ENCODE measurements around the gene CYP24A1. TPM values are rescaled to one million over a fixed set of nuclear protein-coding genes. Genes with fewer than 3 reads are reported as not detected.

CYP24A1 gene
- total and polyA plus RNA-seq, 2 experiments from 2014 or later: 0.43 to 1.2 TPM

GRCh38 chr20:54201268-54201846 is 27.6 kb upstream of the CYP24A1 start:
- no peak overlapping the region for H2AFZ ChIP-seq
- in situ Hi-C loops (cut with MboI): no loop called here

GRCh38 chr20:54200487-54201267 is 26.9 kb upstream of the CYP24A1 start:
- Histone ChIP-seq H3K4me1 (ENCODE audit: insufficient read depth) (peaks cover 3% of the 10 kb centered on the region), H3K9me3 (ENCODE audit: low read depth) (no peaks in the 10 kb centered on the region), H3F3A (ENCODE audit: insufficient read depth) (0 out of 2 replicates have a peak, but pooled peaks cover 6% of the 10 kb centered on the region), H3K4me2 (ENCODE audit: unreplicated experiment) (no peak overlapping the region), H3K4me3 (no peak overlapping the region), H3K9ac (no peak overlapping the region), H3K27ac (no peak overlapping the region), H2AFZ (no peak overlapping the region), H4K20me1 (ENCODE audit: insufficient read depth) (no peaks in the 10 kb centered on the region), H3K9me2 (ENCODE audit: insufficient read depth) (no peaks in the 10 kb centered on the region), H3K27me3 (replicated peaks; ENCODE audit: insufficient read depth) (no peaks in the 10 kb centered on the region), H3K36me3 (ENCODE audit: low read depth) (no peaks in the 10 kb centered on the region), H3K79me2 (ENCODE audit: insufficient read depth) (no peaks in the 10 kb centered on the region)
- DNase-seq: no peak
- 59 to 60% methylated on average over 7 of the region's 7 CpGs for WGBS, 2 experiments (ENCODE audit: low coverage in 1 of 2, low lambda C conversion rate in 2 of 2, missing lambda C conversion rate in 2 of 2)
- TF ChIP-seq EZH2phosphoT487 (IDR thresholded peaks at IDR 0.05; ENCODE audit: insufficient read depth, low read depth) (no peak), EZH2 (IDR thresholded peaks at IDR 0.05; ENCODE audit: insufficient read depth, poor library complexity, severe bottlenecking) (no peak)
- in situ Hi-C loops (cut with MboI): no loop called here

More at GRCh38 chr20:54201268-54201846, 27.6 kb upstream of the CYP24A1 start:
- Histone ChIP-seq H3K9me3 (ENCODE audit: low read depth) (no peaks in the 10 kb centered on the region), H3K9me2 (ENCODE audit: insufficient read depth) (no peaks in the 10 kb centered on the region), H3K4me2 (ENCODE audit: unreplicated experiment) (no peak overlapping the region), H3K9ac (no peak overlapping the region), H3K27ac (no peak overlapping the region), H3K4me3 (no peak overlapping the region), H3F3A (ENCODE audit: insufficient read depth) (0 out of 2 replicates have a peak, but pooled peaks cover 6% of the 10 kb centered on the region), H4K20me1 (ENCODE audit: insufficient read depth) (no peaks in the 10 kb centered on the region), H3K36me3 (ENCODE audit: low read depth) (no peaks in the 10 kb centered on the region), H3K79me2 (ENCODE audit: insufficient read depth) (no peaks in the 10 kb centered on the region), H3K27me3 (replicated peaks; ENCODE audit: insufficient read depth) (no peaks in the 10 kb centered on the region), H3K4me1 (ENCODE audit: insufficient read depth) (peaks cover 3% of the 10 kb centered on the region)
- DNase-seq: no peak
- 80 to 83% methylated on average over 4 of the region's 4 CpGs for WGBS, 2 experiments (ENCODE audit: low coverage in 1 of 2, low lambda C conversion rate in 2 of 2, missing lambda C conversion rate in 2 of 2)
- TF ChIP-seq EZH2phosphoT487 (IDR thresholded peaks at IDR 0.05; ENCODE audit: insufficient read depth, low read depth): no peak
- TF ChIP-seq EZH2 (IDR thresholded peaks at IDR 0.05; ENCODE audit: insufficient read depth, poor library complexity, severe bottlenecking): no peak

- DNase-seq: peak; percentile 78
- Histone ChIP-seq H3F3A (ENCODE audit: insufficient read depth) (0 out of 2 replicates have a peak, but pooled peaks cover 6% of the 10 kb centered on the region), H2AFZ (no peak overlapping the region), H3K9me3 (ENCODE audit: low read depth) (no peaks in the 10 kb centered on the region), H3K9ac (no peak overlapping the region), H4K20me1 (ENCODE audit: insufficient read depth) (no peaks in the 10 kb centered on the region), H3K4me3 (no peak overlapping the region), H3K4me2 (ENCODE audit: unreplicated experiment) (no peak overlapping the region), H3K9me2 (ENCODE audit: insufficient read depth) (no peaks in the 10 kb centered on the region), H3K4me1 (ENCODE audit: insufficient read depth) (peaks cover 6% of the 10 kb centered on the region), H3K36me3 (ENCODE audit: low read depth) (no peaks in the 10 kb centered on the region), H3K79me2 (ENCODE audit: insufficient read depth) (no peaks in the 10 kb centered on the region), H3K27ac (no peak overlapping the region), H3K27me3 (replicated peaks; ENCODE audit: insufficient read depth) (no peaks in the 10 kb centered on the region)
- WGBS, 2 experiments (ENCODE audit: low coverage in 1 of 2, low lambda C conversion rate in 2 of 2, missing lambda C conversion rate in 2 of 2): 18 to 19% methylated on average over 7 of the region's 7 CpGs
- TF ChIP-seq EZH2 (IDR thresholded peaks at IDR 0.05; ENCODE audit: insufficient read depth, poor library complexity, severe bottlenecking) (no peak), EZH2phosphoT487 (IDR thresholded peaks at IDR 0.05; ENCODE audit: insufficient read depth, low read depth) (no peak)
- in situ Hi-C loops (cut with MboI): loop anchor here (5.0 to 25.0 kb wide), 3 partner anchors 102 to 612 kb away; partner anchors contain the start of gene ZNF217
Measured at GRCh38 chr20:54199721-54200176, 26.0 kb upstream of the CYP24A1 start.

- no peak overlapping the region for H3K27ac ChIP-seq
- 0 out of 2 replicates have a peak, but pooled peaks cover 6% of the 10 kb centered on the region for H3F3A ChIP-seq (ENCODE audit: insufficient read depth)
- H2AFZ ChIP-seq: no peak overlapping the region
- peaks cover 8% of the 10 kb centered on the region for H3K4me1 ChIP-seq (ENCODE audit: insufficient read depth)
- no peaks in the 10 kb centered on the region for H3K36me3 ChIP-seq (ENCODE audit: low read depth)
- in situ Hi-C loops (cut with MboI): loop anchor here (5.0 to 25.0 kb wide), 3 partner anchors 102 to 612 kb away; partner anchors contain the start of gene ZNF217
- no peaks in the 10 kb centered on the region for H4K20me1 ChIP-seq (ENCODE audit: insufficient read depth)
- H3K9me3 ChIP-seq (ENCODE audit: low read depth): no peaks in the 10 kb centered on the region
- no peak overlapping the region for H3K4me2 ChIP-seq (ENCODE audit: unreplicated experiment)
- no peaks in the 10 kb centered on the region for H3K9me2 ChIP-seq (ENCODE audit: insufficient read depth)
- no peaks in the 10 kb centered on the region for H3K27me3 ChIP-seq (replicated peaks; ENCODE audit: insufficient read depth)
- no peak overlapping the region for H3K9ac ChIP-seq
- no peak for DNase-seq
- H3K79me2 ChIP-seq (ENCODE audit: insufficient read depth): no peaks in the 10 kb centered on the region
- 56 to 63% methylated on average over 6 of the region's 6 CpGs for WGBS, 2 experiments (ENCODE audit: low coverage in 1 of 2, low lambda C conversion rate in 2 of 2, missing lambda C conversion rate in 2 of 2)
- no peak for TF ChIP-seq EZH2phosphoT487 (IDR thresholded peaks at IDR 0.05; ENCODE audit: insufficient read depth, low read depth)
- no peak for TF ChIP-seq EZH2 (IDR thresholded peaks at IDR 0.05; ENCODE audit: insufficient read depth, poor library complexity, severe bottlenecking)
- H3K4me3 ChIP-seq: no peak overlapping the region
Measured at GRCh38 chr20:54199283-54199682, 25.5 kb upstream of the CYP24A1 start.
